Esophagus muscularis mucosa (tissue), 3 donors: ENCODE results near the gene HCST.

Experiments used
- CTCF ChIP-seq, 3 experiments: fragments of 200-600 bp in 2 of 3; fragments of 450-650 bp in 1 of 3; sonication (generic) in 2 of 3; IDR thresholded peaks; one replicate each; pipeline ENCODE4 v1.5.1; 2017 to 2019; ENCODE audit warnings: antibody characterized with exemption in 3 of 3, mild to moderate bottlenecking in 2 of 3, moderate library complexity in 1 of 3
- POLR2A ChIP-seq: fragments of 450-650 bp; IDR thresholded peaks from one replicate; pipeline ENCODE4 v1.6.1; 2017; ENCODE audit warnings: antibody characterized with exemption, moderate library complexity, mild to moderate bottlenecking, low read depth
- POLR2AphosphoS5 ChIP-seq, 2 donors: sonication (generic); formaldehyde crosslinking; IDR thresholded peaks; one replicate each; pipeline ENCODE4 v1.6.1; 2017; ENCODE audit warnings: antibody characterized with exemption in 2 of 2

DNA sequence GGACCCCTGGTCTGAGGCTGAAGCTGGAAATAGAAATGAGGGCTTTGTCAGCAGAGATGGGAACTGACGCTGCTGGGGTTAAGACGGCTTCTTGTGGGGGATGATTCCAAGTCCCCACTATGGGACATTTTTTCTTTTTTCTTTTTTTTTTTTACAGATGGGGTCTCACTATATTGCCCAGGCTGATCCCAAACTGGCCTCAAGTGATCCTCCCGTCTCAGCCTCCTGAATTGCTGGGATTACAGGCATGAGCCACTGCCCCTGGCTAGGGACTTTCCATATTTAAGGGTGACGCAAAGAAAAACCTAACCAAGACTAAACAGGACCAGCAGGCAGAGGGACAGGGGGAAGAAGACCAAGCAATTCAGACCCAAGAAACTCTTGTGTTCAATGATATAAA is 43.9 kb downstream of the HCST start:
- TF ChIP-seq CTCF (IDR thresholded peaks at IDR 0.05) (no peak), POLR2AphosphoS5 (IDR thresholded peaks at IDR 0.05) (no peak), POLR2A (no peak)
